ENCODE data around the gene PRIMPOL. TPM values are rescaled to one million over a fixed set of nuclear protein-coding genes. Genes with fewer than 3 reads are reported as not detected.
A peak's percentile ranks its signal among the peaks of the same experiment; 100 is the strongest.
"Not testable (repeated sequence)": the region's sequence is repeated elsewhere in the genome, so short reads cannot be mapped to it uniquely, and the experiment has no call there.

Gene PRIMPOL
- total and polyA plus RNA-seq, 2 experiments from 2014 or later = 18.5 to 30.1 TPM

GRCh38 chr4:184616633-184617551 lies 32.6 kb upstream of the PRIMPOL start:
- no peak for DNase-seq (ENCODE audit: low read depth in 1 of 2, low spot score in 1 of 2)
- Histone ChIP-seq H3K27me3 (no peaks in the 10 kb centered on the region), H3K4me3 (no peak overlapping the region)

GRCh38 chr4:184617600-184618196 lies 31.8 kb upstream of the PRIMPOL start:
- Histone ChIP-seq H3K36me3 (no peaks in the 10 kb centered on the region), H3K4me1 (ENCODE audit: low read depth) (no peaks in the 10 kb centered on the region), H3K27ac (no peak overlapping the region), H3K9me3 (ENCODE audit: low read depth) (no peaks in the 10 kb centered on the region), H3K27me3 (no peaks in the 10 kb centered on the region), H3K4me3 (no peak overlapping the region)
- DNase-seq (ENCODE audit: low read depth in 1 of 2, low spot score in 1 of 2) = peak in 1 of 2 donors; percentile 55
- no peak for TF ChIP-seq CTCF (IDR thresholded peaks at IDR 0.05; ENCODE audit: low read depth, low read length)

More at GRCh38 chr4:184616633-184617551, 32.6 kb upstream of the PRIMPOL start:
- Histone ChIP-seq H3K36me3 (no peaks in the 10 kb centered on the region), H3K4me1 (ENCODE audit: low read depth) (no peaks in the 10 kb centered on the region), H3K9me3 (ENCODE audit: low read depth) (no peaks in the 10 kb centered on the region), H3K27ac (no peak overlapping the region)
- no peak for TF ChIP-seq CTCF (IDR thresholded peaks at IDR 0.05; ENCODE audit: low read depth, low read length)

GRCh38 chr4:184620212-184620867 lies 29.2 kb upstream of the PRIMPOL start:
- Histone ChIP-seq H3K4me3 (no peak overlapping the region), H3K9me3 (ENCODE audit: low read depth) (no peaks in the 10 kb centered on the region), H3K4me1 (ENCODE audit: low read depth) (no peaks in the 10 kb centered on the region), H3K27ac (no peak overlapping the region), H3K27me3 (no peaks in the 10 kb centered on the region), H3K36me3 (no peaks in the 10 kb centered on the region)
- DNase-seq (ENCODE audit: low read depth in 1 of 2, low spot score in 1 of 2) = no peak
- no peak for TF ChIP-seq CTCF (IDR thresholded peaks at IDR 0.05; ENCODE audit: low read depth, low read length)

GRCh38 chr4:184621518-184621917 lies 28.0 kb upstream of the PRIMPOL start:
- Histone ChIP-seq H3K4me3 (no peak overlapping the region), H3K4me1 (ENCODE audit: low read depth) (no peaks in the 10 kb centered on the region), H3K27me3 (no peaks in the 10 kb centered on the region), H3K27ac (no peak overlapping the region), H3K9me3 (ENCODE audit: low read depth) (no peaks in the 10 kb centered on the region), H3K36me3 (no peaks in the 10 kb centered on the region)
- DNase-seq (ENCODE audit: low read depth in 1 of 2, low spot score in 1 of 2) = no peak
- TF ChIP-seq CTCF (IDR thresholded peaks at IDR 0.05; ENCODE audit: low read depth, low read length) = no peak

GRCh38 chr4:184624504-184624903 lies 25.0 kb upstream of the PRIMPOL start:
- not testable (repeated sequence) for H3K9me3 ChIP-seq (ENCODE audit: low read depth); H3K27ac ChIP-seq; H3K4me3 ChIP-seq; H3K36me3 ChIP-seq; H3K27me3 ChIP-seq; H3K4me1 ChIP-seq (ENCODE audit: low read depth); DNase-seq (ENCODE audit: low read depth in 1 of 2, low spot score in 1 of 2)

Measured in cardiac muscle cell (in vitro differentiated cells and primary cell).